Colon (tissue), 2 donors: ENCODE measurements around the gene AGAP3.
"Not testable (repeated sequence)": the region's sequence is repeated elsewhere in the genome, so short reads cannot be mapped to it uniquely, and the experiment has no call there.

Source experiments
- FAIRE-seq: peaks from 2 replicates; lab custom pipeline; 2012; peaks lifted over from hg19 to GRCh38; lab: Jason Lieb, UNC
- donor health status: control.
- donor health status: control.

Gene AGAP3

DNA sequence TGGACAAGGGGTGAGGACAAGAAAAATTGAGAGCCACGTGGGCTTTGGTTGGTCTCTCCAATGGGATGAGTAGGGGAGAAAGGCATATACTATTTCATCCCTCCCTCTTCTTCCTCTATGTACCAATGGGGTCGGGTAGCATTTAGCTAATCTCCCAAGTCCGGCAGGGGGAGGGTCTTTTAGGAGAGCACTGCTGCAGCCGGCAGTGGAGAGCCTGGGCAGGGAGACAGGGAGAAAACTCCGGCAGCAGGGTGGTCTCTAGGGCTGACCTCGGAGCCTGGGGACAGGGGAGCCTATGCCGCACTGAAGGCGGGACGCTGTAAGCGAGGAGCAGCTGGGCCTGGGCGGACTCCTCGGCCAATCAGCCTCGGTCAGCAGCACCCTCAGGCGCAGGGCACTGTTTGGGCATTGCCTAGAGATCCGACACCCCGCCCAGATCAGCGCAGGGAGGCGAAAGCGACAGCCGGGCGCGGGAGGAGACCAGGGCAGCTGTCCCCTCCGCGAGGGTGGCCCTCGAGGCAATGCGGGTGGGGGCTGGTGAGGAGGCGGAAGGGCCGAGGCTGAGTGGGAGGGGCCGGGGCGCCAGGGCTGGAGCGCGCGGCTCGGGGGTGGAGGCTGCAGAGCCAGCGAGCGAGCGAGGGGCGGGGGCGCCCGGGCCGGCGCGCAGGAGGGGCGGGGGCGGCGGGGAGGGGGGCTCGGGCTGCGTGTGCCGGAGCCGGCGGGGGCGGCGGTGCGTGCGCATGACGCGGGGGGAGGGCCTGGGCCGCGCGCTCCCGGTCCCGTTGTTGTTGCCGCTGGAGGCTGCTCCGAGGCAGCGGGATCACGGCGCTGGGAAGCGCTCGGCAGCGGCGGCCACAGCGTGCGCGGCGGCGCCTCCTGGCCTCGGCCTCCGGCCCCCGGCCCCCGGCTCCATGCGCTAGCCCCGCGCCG, at the start of gene AGAP3:
Gene AGAP3 (plus strand): TSS at position 785 of the 930 bp plus-strand sequence. CDS start 267 bp downstream, outside the sequence.
- FAIRE-seq: no peak

- FAIRE-seq: no peak
Observed at GRCh38 chr7:151038951-151039849, 47.1 kb upstream of the AGAP3 start.

DNA sequence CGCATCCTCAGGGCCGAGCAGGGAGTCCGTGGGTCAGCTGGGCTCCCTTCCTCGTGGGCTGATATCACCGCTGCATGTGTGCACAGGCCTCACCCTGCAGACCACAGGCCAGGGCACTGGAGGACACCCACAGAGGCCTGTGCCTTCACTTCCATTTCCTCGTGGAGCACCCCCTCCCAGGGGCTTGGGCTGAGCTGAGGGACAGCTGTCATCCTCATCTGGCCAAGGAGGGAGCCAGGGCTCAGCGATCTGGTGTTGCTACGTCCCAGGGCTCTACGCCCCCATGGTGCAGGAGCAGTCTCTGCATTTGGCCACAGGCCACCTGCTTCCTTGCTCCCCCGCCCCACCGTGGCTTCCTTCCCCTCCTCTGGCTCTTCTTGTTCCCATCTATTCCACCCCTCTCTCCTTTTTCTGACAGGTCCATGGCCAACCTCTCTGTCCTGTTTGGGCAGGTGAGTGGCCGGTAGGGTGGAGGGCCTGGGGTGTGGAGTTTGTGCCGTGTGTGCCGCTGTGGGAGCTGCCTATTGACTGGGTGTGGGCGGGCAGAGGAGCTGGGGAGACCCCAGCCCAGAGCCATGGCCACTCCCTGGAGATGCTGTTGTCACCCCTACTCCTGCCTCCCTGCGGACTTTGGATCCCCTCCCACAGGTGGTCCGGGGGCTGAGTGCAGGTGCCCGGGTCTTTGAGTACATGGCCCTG, 46.3 kb upstream of the AGAP3 start:
- no peak for FAIRE-seq

DNA sequence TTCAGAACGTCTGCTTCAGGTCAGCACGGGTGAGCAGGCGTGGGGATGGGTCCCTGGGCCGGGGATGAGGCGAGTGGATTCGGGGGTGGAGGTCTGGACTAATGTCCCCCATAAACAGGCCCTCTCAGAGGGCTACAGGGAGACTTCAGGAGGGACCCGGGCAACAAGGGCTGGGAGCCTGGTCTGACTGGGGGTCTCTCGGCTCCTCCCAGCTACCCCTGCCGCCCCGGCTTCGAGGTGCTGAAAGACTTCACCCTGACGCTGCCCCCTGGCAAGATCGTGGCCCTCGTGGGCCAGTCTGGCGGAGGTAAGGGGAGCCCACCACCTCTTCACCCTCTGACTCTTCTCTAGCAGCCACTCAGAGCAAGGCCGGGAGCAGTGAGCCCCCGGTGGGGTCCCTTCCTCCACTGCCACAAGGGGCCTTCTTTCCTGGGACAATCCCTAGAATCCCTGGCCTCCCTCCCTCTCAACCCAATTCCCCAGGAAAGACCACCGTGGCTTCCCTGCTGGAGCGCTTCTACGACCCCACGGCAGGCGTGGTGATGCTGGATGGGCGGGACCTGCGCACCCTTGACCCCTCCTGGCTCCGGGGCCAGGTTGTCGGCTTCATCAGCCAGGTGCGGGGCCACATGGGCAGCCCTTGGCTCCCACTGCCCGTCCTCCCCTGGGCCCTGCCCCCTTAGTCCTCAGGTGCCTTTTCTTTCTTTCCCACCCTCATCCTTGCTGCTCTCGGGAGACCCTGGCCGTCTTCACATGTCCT, 45.5 kb upstream of the AGAP3 start:
- FAIRE-seq: no peak

GRCh38 chr7:151043449-151043848, 42.8 kb upstream of the AGAP3 start:
- not testable (repeated sequence) for FAIRE-seq

GRCh38 chr7:151043959-151044358, 42.3 kb upstream of the AGAP3 start:
- no peak for FAIRE-seq

DNA sequence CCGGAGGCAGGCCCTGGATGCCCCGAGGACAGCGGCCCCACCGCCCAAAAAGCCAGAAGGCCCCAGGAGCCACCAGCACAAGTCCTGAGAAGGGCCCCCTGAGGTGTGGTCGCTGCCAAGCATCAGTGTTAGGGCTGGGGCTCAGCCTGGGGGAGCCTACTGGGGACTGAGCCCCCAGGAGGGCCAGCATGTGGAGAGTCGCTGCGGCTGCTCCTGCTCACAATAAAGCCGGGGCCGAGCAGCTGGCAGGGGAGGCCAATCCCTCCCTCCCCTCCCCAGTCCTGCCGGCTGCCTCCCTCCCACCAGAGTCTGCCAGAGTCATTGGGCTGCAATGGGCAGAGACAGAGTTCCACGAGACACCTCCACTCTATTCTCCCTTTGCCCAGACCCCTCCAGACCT, 41.0 kb upstream of the AGAP3 start:
- no peak for FAIRE-seq

GRCh38 chr7:151045967-151046366, 40.3 kb upstream of the AGAP3 start:
- FAIRE-seq: no peak

DNA sequence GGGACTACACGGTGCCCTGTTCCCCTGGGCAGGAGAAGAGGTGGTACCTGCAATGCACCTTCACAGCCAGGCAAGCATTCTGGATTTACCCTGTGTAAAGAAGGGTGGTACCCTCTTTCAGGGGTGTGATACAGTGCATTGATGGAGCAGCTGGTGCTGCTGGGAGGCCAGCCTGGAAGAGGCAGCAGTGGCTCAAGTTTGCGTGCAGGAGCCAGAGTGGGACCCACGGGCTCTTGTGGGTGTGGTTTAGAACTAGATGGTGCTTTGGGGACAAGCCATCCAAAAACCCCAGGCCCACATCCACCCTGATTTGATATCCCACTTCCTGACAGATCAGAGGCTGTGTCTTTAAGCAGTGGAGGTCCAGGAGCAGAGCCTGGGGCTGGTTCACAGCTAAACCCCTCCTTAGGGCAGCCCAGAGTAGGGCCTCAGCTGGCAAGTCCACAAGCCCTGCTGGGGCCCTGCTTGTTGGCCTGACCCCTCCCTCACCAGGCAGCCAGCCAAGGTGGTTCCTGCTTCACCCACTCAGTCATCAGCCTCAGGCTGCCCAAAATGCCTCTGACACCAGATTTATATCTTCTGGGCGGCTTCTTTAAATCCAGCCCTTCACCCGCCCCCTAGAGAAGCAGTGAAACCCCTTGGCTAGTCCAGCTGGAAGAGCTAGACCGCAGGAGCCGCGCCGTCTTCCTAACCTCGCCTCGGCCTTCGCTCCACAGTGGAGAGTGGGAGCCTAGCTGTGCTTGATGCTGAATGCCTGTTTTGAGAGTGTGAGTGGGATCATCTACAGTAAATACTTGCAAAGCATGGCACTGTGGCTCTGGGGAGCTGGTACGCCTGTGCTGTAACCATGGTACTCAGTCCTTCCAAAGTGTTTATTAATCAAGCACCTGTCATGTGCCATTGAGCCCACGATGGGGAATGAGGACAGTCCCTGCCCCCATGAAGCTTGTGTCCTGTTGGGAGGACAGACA, 39.4 kb upstream of the AGAP3 start:
- no peak for FAIRE-seq

DNA sequence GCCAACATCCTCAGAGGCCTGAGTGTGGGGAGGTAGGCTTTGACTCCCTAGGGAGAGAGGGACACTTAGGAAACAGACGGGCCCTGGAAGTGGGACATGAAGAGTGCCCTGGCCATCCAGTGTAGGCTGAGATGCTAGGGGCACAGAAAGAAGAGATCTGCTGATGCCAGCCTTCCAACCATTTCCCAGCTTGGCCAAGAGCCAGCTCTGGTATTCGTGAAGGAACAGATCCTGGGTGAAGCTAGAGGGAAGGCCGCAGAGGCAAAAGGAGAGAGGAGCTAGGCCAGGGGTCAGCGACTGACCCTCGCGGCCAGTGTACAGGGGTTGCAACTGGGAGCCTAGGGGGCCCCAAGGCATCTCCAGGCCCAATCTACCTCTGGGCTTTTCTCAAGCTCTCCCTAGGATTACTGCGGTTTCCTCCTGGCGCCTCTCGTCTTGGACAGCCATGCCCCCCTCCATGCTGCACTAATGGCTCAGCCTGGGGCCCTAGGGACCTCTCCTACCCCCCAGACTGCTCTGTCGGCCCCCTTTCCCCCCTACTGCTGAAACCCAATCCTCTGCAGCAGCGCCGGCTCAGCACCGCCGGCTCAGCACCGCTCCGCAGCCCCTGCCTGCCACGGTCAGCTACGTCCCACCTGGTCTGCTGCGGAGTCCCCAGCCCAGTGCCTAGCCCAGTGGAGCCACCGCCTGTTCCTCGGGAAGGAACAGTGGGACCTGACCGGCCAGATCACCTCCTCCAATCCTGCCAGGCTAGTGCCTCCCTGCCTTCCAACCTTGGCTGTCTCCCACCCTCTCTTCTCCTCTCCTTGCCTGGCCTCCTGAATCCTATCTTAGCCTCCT, 38.1 kb upstream of the AGAP3 start, which contains the start of gene ASIC3:
Gene ASIC3 (plus strand): TSS at position 556 of the 840 bp plus-strand sequence. CDS start 355 bp downstream, outside the sequence.
- FAIRE-seq: no peak

GRCh38 chr7:151048911-151049463, 37.3 kb upstream of the AGAP3 start:
- FAIRE-seq: no peak

DNA sequence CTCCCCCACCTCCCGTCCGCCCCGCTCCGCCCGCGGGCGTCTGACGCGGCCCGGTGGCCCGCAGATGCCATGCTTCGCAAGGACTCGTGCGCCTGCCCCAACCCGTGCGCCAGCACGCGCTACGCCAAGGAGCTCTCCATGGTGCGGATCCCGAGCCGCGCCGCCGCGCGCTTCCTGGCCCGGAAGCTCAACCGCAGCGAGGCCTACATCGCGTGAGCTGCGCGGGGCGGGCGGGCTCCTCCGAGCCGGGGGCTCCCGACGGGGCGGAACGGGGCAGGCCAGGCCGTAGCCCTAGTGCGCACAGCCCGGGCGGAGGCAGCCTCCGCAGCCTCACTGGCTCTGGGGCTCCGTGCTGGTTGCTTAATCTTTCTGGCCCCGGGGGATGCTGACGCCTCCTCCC, 35.2 kb upstream of the AGAP3 start:
- no peak for FAIRE-seq

- FAIRE-seq: no peak
Observed at GRCh38 chr7:151053096-151053495, 33.2 kb upstream of the AGAP3 start.

DNA sequence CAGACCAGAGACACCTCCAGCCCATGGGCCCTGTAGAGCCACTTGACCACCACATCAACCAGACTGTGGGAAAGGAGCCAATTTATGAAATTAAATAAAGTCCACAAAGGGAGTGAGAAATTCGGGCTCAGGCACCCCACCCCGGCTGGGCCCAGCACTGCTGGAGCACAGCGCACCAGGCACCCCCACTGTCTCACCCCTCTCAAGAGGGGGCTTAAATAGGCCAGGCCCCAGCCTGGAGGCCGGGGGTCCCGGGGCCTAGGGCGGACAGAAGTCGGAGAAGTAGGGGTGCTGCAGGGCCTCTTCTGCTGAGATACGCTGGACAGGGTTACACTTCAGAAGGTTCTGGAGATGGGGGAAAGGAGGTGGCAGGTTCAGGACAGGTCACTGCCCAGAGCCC, 32.5 kb upstream of the AGAP3 start:
- FAIRE-seq: no peak

DNA sequence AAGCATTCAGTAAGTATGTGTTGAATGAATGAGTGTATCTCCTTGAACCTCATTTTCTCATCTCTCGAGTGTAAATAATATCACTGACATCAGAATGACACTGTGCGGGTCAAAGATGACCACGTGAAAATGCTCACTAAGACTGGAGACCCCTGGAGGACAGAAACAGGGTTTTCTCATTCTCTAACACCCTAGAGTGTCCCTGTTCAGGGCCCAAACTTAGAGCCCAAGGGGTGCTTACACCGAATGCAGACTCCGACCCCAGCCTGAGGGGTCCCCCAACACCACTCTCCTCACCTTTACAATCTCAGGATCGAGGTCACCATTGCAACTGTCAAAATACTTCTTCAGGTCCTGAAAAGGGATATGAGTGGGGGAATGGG, 30.0 kb upstream of the AGAP3 start:
- no peak for FAIRE-seq

- FAIRE-seq: no peak
Observed at GRCh38 chr7:151056666-151057505, 29.4 kb upstream of the AGAP3 start.

DNA sequence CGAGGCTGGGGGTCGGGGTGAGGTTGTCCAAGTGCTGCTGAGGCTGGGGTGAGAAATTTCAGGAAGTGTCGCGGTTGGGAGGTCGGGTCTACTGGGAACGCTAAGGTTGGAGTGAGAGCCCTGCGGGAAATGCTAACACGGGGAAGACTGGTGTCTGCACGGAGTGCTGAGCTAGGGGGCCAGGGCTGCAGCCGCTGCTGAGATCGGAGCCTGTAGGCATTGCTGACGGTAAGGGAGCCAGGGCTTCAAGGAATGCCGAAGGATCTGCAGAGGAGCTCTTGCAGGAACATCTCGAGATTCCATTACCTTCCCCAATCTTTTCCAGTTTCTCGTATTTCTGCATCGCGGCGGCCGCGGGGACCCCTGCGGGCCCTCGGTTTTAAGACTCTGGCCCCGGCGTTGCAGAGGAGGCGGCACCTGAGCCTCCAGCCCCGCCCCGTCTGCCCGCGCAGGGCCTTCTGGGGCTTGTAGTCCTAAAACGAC, 28.7 kb upstream of the AGAP3 start, which contains the start of gene CDK5:
Gene CDK5 (minus strand): TSS at position 392 of the 483 bp plus-strand sequence. CDS start 49 bp downstream, at position 343.
- FAIRE-seq: no peak
